Left cardiac atrium (tissue), 4 donors: ENCODE measurements around the gene AGO1. TPM values are rescaled to one million over a fixed set of nuclear protein-coding genes. Genes with fewer than 3 reads are reported as not detected.
"Not testable (repeated sequence)": the region's sequence is repeated elsewhere in the genome, so short reads cannot be mapped to it uniquely, and the experiment has no call there.

Source experiments
- ATAC-seq, 2 donors: fragments of 200-7000 bp; cut with Tn5 transposase; one replicate each; pipeline ENCODE4 v1.9.1; 2020; ENCODE audit warnings: mild to moderate bottlenecking in 2 of 2, moderate library complexity in 2 of 2
- DNase-seq: peaks from one replicate; pipeline ENCODE4 v3.0.0-alpha.2; 2020
- intact Hi-C, 2 donors: fragments of 100-400 bp; cut with DNase I; formaldehyde crosslinking; loops; one replicate each; pipeline versions ENCODE4 v1.14.1 to v1.15.1; 2022 to 2023
- total RNA-seq, 2 donors: library from RNA; stranded (reverse); fragmentation: NEBNext Ultra II Directional; extraction: Animal tissue kit (Norgen Biotek cat#: 25700); gene quantifications; one replicate each; pipeline ENCODE4 v1.2.1, GENCODE V29; 2021
- donor health status: DM: no; HTN: yes; CAD: no.
- donor health status: DM: no; HTN: yes; CAD: no; lungs with severe emphysema.
- donor health status: DM: yes; HTN: yes; CAD: no.
- donor health status: Dilated cardiomyopathy.

The AGO1 gene
- total RNA-seq, 2 donors from 2014 or later = 23.7 to 24.6 TPM

GRCh38 chr1:35864813-35865212 is 18.2 kb upstream of the AGO1 start:
- DNase-seq = no peak
- intact Hi-C loops = no loop called here
- peak in 1 of 2 donors; percentile 15 for ATAC-seq

- intact Hi-C loops = no loop called here
- ATAC-seq (no peak), DNase-seq (no peak)
Observed at GRCh38 chr1:35866991-35867390, 16.0 kb upstream of the AGO1 start.

- intact Hi-C loops, DNase-seq: not testable (repeated sequence)
Observed at GRCh38 chr1:35869245-35869950, 13.6 kb upstream of the AGO1 start.

GRCh38 chr1:35870651-35871309 is 12.2 kb upstream of the AGO1 start:
- intact Hi-C loops = no loop called here
- no peak for DNase-seq
- ATAC-seq = no peak

More at GRCh38 chr1:35869245-35869950, 13.6 kb upstream of the AGO1 start:
- not testable (repeated sequence) for ATAC-seq

- intact Hi-C loops = no loop called here
- no peak for DNase-seq
- ATAC-seq = no peak
Observed at GRCh38 chr1:35873243-35873750, 9.7 kb upstream of the AGO1 start.

- intact Hi-C loops, DNase-seq, ATAC-seq: not testable (repeated sequence)
Observed at GRCh38 chr1:35874115-35874514, 8.9 kb upstream of the AGO1 start.

GRCh38 chr1:35876988-35877387 is 6.0 kb upstream of the AGO1 start:
- no peak for ATAC-seq
- intact Hi-C loops = no loop called here
- DNase-seq = no peak

- DNase-seq (no peak), ATAC-seq (no peak)
- intact Hi-C loops = no loop called here
Observed at GRCh38 chr1:35881850-35882273, 1.1 kb upstream of the AGO1 start.

GRCh38 chr1:35882586-35882944 is 444 bp upstream of the AGO1 start:
- intact Hi-C loops = no loop called here
- ATAC-seq = no peak
- no peak for DNase-seq

- DNase-seq (peak; percentile 65), ATAC-seq (peak; percentile 63 to 74)
- intact Hi-C loops = no loop called here
Observed at GRCh38 chr1:35883635-35884101, 659 bp downstream of the AGO1 start.

GRCh38 chr1:35884934-35885333 is 1.9 kb downstream of the AGO1 start:
- DNase-seq (no peak), ATAC-seq (no peak)
- intact Hi-C loops = no loop called here

- intact Hi-C loops = no loop called here
- ATAC-seq (no peak), DNase-seq (peak; percentile 22)
Observed at GRCh38 chr1:35885961-35886558, 3.1 kb downstream of the AGO1 start.

- intact Hi-C loops = no loop called here
- no peak for DNase-seq
- no peak for ATAC-seq
Observed at GRCh38 chr1:35886577-35887431, 3.8 kb downstream of the AGO1 start.

- DNase-seq (no peak), ATAC-seq (no peak)
- intact Hi-C loops = no loop called here
Observed at GRCh38 chr1:35887508-35887907, 4.5 kb downstream of the AGO1 start.

GRCh38 chr1:35888255-35888654 is 5.2 kb downstream of the AGO1 start:
- no peak for ATAC-seq
- intact Hi-C loops = no loop called here
- DNase-seq = no peak

GRCh38 chr1:35888981-35889380 is 6.0 kb downstream of the AGO1 start:
- DNase-seq, intact Hi-C loops, ATAC-seq: not testable (repeated sequence)

- ATAC-seq (peak in 1 of 2 donors; percentile 26), DNase-seq (no peak)
- intact Hi-C loops = no loop called here
Observed at GRCh38 chr1:35893051-35893879, 10.3 kb downstream of the AGO1 start.

GRCh38 chr1:35894183-35894582 is 11.2 kb downstream of the AGO1 start:
- intact Hi-C loops = no loop called here
- ATAC-seq (peak; percentile 74 to 89), DNase-seq (no peak)
